A549 treated with dexamethasone at 1 μM for 4 hours (cell line): Measurements from ENCODE around the gene ZCCHC4. TPM values are rescaled to one million over a fixed set of nuclear protein-coding genes. Genes with fewer than 3 reads are reported as not detected.

ENCODE experiments used
- total RNA-seq: library from RNA; stranded (reverse); fragments of 200-300 nt; extraction: Qiagen RNA extraction; gene quantifications from 5 replicates; pipeline ENCODE4 v1.2.3, GENCODE V29; 2022

Gene ZCCHC4
- 3.7 to 4.8 TPM (median 4.1 TPM) in 5 replicates for total RNA-seq

GRCh38 chr4:25312496-25313200 is at the start of gene ZCCHC4:
Gene ZCCHC4 (plus strand): TSS chr4:25312774. CDS start chr4:25312810, 36 bp downstream.

GRCh38 chr4:25376754-25377571 is 64.4 kb downstream of the ZCCHC4 start, which contains the start of gene ANAPC4:
Gene ANAPC4 (plus strand): TSS chr4:25377263. CDS start chr4:25377428, 165 bp downstream.

Other genes starting within 250 kb of the ZCCHC4 start
- 1.8 to 3.4 TPM (median 2.5 TPM) in 5 replicates for gene SEPSECS, start 152.3 kb upstream of the ZCCHC4 start, total RNA-seq
- 4.8 to 7.6 TPM (median 6.8 TPM) in 5 replicates for gene PI4K2B, start 78.7 kb upstream of the ZCCHC4 start, total RNA-seq
- gene ANAPC4, start 64.5 kb downstream of the ZCCHC4 start, total RNA-seq = 10.8 to 13.9 TPM (median 11.2 TPM) in 5 replicates